Activated CD4-positive, alpha-beta T cell treated with anti-CD3 and anti-CD28 coated beads, Interleukin-2, Interleukin-4, amounts not matched to agents 100 ng/mL and 50 ng/mL, durations not matched to agents 16 hours and 8 hours (primary cell): ENCODE measurements around the gene SEPSECS.

ENCODE experiments used
- DNase-seq: peaks from one replicate; pipeline ENCODE4 v3.0.0-alpha.2; 2020; ENCODE audit warnings: low spot score

The SEPSECS gene

GRCh38 chr4:25155947-25156346 is 4.3 kb downstream of the SEPSECS start:
- DNase-seq = no peak

GRCh38 chr4:25154594-25155265 is 5.5 kb downstream of the SEPSECS start:
- no peak for DNase-seq

GRCh38 chr4:25146076-25146475 is 14.2 kb downstream of the SEPSECS start:
- DNase-seq = no peak

- DNase-seq = peak; percentile 32
Observed at GRCh38 chr4:25144870-25145481, 15.3 kb downstream of the SEPSECS start.

- no peak for DNase-seq
Observed at GRCh38 chr4:25142468-25142867, 17.8 kb downstream of the SEPSECS start.

GRCh38 chr4:25141592-25141991 is 18.7 kb downstream of the SEPSECS start:
- no peak for DNase-seq

GRCh38 chr4:25133132-25133531 is 27.1 kb downstream of the SEPSECS start:
- no peak for DNase-seq

- no peak for DNase-seq
Observed at GRCh38 chr4:25131926-25132325, 28.3 kb downstream of the SEPSECS start.

GRCh38 chr4:25131381-25131780 is 28.9 kb downstream of the SEPSECS start:
- no peak for DNase-seq

GRCh38 chr4:25129917-25130316 is 30.3 kb downstream of the SEPSECS start:
- DNase-seq = no peak

- DNase-seq = no peak
Observed at GRCh38 chr4:25128671-25129070, 31.6 kb downstream of the SEPSECS start.

GRCh38 chr4:25123236-25123635 is 37.0 kb downstream of the SEPSECS start:
- peak; percentile 77 for DNase-seq

GRCh38 chr4:25120146-25120940 is 39.9 kb downstream of the SEPSECS start:
- DNase-seq = no peak

GRCh38 chr4:25117716-25118472 is 42.4 kb downstream of the SEPSECS start:
- DNase-seq = no peak

GRCh38 chr4:25117274-25117673 is 43.0 kb downstream of the SEPSECS start:
- DNase-seq = no peak

- DNase-seq = no peak
Observed at GRCh38 chr4:25113915-25114904, 46.0 kb downstream of the SEPSECS start.

GRCh38 chr4:25112995-25113380 is 47.3 kb downstream of the SEPSECS start:
- no peak for DNase-seq

GRCh38 chr4:25112366-25112994 is 47.8 kb downstream of the SEPSECS start:
- no peak for DNase-seq

- no peak for DNase-seq
Observed at GRCh38 chr4:25111648-25112196, 48.5 kb downstream of the SEPSECS start.
